Inferior parietal cortex (tissue), 1 donor: ENCODE results near the gene HSPB6.
"Not testable (repeated sequence)": the region's sequence is repeated elsewhere in the genome, so short reads cannot be mapped to it uniquely, and the experiment has no call there.

ENCODE experiments used
- DNase-seq: peaks from one replicate; pipeline ENCODE4 v3.0.0-alpha.2; 2016; ENCODE audit errors: extremely low spot score

Gene HSPB6

GRCh38 chr19:35756377-35757230, at the start of gene HSPB6:
HSPB6 (minus strand) TSS chr19:35757029; CDS start chr19:35757008, 21 bp downstream.
- no peak for DNase-seq

DNA sequence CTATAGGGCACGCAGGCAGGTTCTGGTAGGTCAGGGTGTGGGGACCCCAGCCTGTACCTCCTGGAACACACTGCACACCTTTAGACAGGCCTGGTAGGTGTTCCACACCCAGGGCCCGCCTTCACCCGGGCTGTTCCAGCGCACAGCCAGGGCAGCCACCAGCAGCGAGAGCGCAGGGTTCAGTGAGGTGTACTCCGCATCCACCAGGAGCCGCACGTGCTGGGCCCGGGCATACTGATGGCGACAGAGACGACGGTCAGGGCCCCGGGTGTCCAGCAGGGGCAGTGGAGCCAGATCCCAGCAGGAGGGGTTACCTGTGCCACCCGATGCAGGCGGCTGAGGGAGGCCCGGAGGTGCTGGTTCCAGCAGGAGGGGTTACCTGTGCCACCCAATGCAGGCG, 49.8 kb upstream of the HSPB6 start:
- DNase-seq = no peak

- no peak for DNase-seq
Observed at GRCh38 chr19:35805526-35806102, 48.8 kb upstream of the HSPB6 start.

DNA sequence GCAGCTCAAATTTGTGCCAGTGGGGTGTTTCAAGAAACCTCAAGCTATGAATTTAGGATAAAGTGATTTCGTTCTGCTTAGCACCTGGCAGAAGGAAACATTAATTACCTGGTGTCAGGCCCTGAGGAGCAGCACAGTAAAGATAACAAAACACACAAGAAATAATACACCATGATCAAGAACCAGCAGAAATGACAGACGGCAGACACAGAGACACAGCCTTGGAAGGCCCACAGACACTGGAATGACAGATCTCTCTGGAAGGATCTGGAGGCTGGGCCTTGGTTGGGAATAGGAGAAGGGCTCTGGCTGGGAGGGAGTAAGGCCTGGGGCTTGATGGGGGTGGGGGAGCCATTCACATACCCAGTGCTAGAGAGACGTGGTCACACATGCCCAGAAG, 45.0 kb upstream of the HSPB6 start:
- no peak for DNase-seq

DNA sequence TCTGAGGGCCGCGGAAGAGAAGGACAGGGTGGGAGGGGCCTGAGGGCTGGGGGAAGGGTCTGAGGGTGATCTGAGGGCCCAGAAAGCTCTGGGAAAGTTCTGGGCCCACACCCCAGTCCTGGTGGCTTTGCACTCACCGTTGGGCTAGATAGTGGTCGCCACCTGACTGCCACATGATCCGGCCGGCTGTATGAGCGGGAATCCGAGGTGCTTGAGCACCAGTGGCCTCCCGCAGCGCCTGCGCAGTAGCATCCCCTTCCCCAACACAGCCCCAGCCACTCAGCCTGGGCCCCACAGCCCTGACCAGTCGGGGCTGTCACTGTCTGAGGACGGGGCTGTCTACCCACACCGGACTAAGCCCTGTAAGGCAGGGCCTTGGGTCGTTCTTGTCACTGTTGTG, 40.8 kb upstream of the HSPB6 start:
- DNase-seq = peak; percentile 40

DNA sequence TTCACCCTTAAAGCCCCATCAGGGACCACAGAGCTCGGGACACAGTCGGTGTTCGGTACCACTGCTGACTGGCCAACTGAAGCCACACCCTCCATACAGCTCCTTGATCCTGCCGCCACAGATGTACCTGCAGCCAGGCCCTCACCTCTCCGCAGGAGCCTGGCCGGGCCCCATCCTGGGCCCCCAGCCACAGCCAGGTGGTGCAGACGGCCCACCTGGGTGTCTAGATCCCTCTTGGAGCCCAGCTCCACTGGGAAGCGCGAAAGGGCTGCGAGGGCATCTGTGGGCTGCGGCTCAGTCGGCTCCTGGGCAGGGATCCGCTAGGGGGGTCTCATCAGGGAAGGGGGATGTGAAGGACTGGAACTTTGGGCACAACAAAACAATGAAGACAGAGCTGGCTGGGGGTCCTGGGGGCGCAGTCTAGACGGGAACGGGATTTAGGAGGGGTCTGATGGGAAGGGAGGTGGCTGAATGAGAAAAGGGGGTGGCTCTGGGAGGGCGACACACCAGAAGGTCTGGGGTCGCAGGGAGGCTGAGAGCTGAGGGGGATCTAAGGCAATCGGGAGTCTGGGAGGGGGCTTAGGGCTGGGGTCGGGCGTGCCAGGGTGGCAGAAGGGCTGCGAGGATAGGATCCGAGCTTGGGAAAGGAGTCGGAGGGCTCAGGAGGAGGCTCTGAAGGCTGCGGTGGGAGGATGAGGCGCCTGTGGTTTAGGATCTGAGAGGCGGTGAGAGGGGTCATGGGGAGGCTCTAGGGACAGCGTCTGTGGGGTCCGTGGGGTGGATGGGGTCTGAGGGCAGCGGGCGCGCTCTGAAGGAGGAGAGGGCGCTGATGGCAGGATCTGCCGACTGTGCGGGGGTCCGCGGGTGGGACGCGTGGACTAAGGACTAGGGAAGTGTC, 40.1 kb upstream of the HSPB6 start:
- DNase-seq = no peak

- not testable (repeated sequence) for DNase-seq
Observed at GRCh38 chr19:35795564-35795963, 38.7 kb upstream of the HSPB6 start.

- no peak for DNase-seq
Observed at GRCh38 chr19:35793381-35794165, 36.7 kb upstream of the HSPB6 start.

DNA sequence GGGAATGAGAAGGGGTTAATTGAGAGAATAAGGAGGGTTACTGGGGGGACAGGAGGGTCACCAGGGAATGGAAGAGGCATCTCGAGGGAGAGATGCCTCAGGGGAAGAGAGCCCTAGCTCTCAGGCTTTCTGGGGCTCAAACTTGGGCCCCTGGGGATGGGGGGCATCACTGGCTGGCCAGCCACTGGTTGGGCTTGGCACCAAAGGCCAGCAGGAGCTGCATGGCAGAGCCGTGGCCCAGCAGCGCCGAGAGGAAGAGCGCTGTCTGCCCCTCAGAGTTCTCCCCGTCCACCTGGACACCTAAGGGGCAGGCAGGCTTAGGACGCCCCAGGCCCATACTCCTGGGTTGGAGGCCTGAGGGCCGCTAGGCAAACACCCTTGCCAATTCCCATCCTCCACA, 36.1 kb upstream of the HSPB6 start:
- no peak for DNase-seq

- DNase-seq = no peak
Observed at GRCh38 chr19:35792312-35792711, 35.5 kb upstream of the HSPB6 start.

DNA sequence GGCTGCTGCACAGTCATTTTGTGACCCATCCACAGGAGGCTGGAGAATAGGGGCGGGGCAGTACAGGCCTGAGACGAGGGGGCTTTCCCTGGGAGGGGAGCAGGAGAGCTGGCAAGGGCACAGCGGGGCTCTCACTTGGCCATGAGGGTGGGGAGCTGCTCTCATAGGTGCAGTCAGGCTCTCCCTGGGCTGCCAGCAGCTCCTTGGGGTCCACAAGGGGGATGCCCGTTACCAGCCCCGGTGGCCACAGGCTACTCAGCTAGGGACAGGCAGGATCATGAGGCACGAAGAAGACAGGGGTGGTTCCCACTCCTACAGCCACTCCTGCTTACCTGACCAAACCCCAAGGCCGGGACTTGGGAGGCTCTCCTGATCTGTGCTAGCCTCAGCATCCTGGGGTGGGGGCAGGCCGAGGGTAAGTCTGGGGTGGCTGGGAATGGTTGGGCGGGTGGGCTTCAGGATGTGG, 35.0 kb upstream of the HSPB6 start:
- DNase-seq = no peak

- no peak for DNase-seq
Observed at GRCh38 chr19:35790981-35791813, 34.4 kb upstream of the HSPB6 start.

- DNase-seq = no peak
Observed at GRCh38 chr19:35789978-35790944, 33.4 kb upstream of the HSPB6 start.

- no peak for DNase-seq
Observed at GRCh38 chr19:35789195-35789977, 32.6 kb upstream of the HSPB6 start.

- DNase-seq = no peak
Observed at GRCh38 chr19:35788205-35788960, 31.6 kb upstream of the HSPB6 start.

DNA sequence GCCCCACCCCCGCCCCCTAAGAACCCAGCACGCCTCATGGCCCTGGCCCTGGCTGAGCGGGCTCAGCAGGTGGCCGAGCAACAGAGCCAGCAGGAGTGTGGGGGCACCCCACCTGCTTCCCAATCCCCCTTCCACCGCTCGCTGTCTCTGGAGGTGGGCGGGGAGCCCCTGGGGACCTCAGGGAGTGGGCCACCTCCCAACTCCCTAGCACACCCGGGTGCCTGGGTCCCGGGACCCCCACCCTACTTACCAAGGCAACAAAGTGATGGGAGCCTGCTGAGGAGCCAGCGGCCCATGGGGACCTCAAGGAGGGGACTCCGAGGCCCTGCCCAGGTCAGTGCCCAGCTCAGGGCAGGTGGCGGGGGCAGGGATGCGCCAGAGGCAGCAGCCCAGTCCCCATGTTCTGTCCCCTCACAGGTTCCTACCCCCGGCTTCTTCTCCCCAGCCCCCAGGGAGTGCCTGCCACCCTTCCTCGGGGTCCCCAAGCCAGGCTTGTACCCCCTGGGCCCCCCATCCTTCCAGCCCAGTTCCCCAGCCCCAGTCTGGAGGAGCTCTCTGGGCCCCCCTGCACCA, 30.5 kb upstream of the HSPB6 start:
- no peak for DNase-seq
